Stimulated activated CD4-positive, alpha-beta T cell treated with anti-CD3 and anti-CD28 coated beads, Interleukin-4, amount 100 ng/mL, for 4 hours (primary cell): ENCODE measurements around the gene CIDEC.
A peak's percentile ranks its signal among the peaks of the same experiment; 100 is the strongest.
"Not testable (repeated sequence)": the region's sequence is repeated elsewhere in the genome, so short reads cannot be mapped to it uniquely, and the experiment has no call there.

Experiments used
- DNase-seq, 2 experiments: peaks; one replicate each; pipeline ENCODE4 v3.0.0-alpha.2; 2020

The CIDEC gene

DNA sequence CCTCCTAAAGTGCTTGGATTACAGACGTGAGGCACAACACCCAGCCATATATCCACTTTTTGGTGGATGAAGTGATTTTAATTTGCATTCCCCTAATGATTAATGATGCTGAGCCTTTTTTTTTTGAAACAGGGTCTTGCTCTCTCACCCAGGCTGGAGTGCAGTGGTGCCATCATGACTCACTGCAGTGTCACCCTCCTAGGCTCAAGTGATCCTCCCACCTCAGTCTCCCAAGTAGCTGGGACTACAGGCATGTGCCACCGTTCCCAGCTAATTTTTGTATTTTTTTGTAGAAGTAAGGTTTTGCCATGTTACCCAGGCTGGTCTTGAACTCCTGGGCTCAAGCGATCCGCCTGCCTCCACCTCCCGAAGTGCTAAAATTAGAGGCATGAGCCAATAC lies 8.0 kb downstream of the CIDEC start:
- DNase-seq: not testable (repeated sequence)

DNA sequence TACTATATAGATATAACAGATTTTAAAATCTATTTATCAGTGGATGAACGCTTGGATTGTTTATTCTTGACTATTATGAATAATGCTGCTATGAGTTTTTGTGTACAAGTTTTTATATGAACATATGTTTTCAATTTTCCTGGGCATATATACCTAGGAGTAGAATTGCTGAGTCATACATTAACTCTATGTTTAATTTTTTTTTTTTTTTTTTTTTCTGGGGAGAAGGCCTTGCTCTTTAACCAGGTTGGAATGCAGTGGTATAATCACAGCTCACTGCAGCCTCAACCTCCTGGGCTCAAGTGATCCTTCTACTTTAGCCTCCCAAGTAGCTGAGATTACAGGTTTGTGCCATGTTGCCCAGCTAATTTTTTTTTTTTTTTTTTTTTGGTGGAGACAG lies 9.1 kb downstream of the CIDEC start:
- no peak for DNase-seq

DNA sequence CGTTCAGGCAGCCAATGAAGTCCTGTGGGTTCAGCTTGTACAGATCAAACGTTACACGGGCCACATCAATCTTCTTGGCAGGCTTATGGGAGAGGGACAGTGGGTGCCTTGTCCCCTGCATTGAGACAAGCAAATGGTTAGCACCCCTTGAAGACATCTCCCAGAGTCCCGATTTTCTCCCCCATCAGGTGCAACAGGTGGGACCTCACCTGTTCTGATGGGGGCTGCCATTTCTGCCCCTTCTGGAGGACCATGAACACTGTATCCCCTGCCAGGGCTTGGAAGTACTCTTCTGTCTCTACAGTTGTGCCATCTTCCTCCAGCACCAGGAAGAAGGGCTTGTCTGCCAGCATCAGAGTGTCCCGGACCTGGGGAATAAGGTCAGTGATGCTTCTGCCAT lies 10.1 kb downstream of the CIDEC start:
- DNase-seq: no peak

GRCh38 chr3:9867106-9867505 lies 12.9 kb downstream of the CIDEC start:
- no peak for DNase-seq

DNA sequence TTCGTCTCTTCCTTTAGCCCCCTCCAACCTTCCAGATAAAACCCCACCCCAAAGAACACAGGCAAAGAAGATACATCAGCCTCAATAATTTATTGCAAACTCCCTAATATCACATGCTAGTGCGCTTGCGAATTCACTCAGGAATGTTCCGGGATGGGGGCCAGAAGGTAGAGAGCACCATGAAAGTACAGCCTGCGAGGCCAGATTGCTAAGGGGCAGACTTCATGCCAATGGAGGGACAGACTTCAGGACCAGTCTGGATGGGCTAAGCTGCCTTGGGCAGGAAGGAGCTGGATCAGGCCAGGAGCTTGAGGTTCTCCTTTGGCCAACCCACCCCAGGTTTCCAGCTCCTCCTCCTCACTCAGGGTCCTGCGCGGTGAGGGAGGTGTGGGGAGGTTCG lies 13.4 kb downstream of the CIDEC start:
- DNase-seq: no peak

- DNase-seq: not testable (repeated sequence)
These were observed 14.9 kb downstream of the CIDEC start for GRCh38 chr3:9865125-9865637.

DNA sequence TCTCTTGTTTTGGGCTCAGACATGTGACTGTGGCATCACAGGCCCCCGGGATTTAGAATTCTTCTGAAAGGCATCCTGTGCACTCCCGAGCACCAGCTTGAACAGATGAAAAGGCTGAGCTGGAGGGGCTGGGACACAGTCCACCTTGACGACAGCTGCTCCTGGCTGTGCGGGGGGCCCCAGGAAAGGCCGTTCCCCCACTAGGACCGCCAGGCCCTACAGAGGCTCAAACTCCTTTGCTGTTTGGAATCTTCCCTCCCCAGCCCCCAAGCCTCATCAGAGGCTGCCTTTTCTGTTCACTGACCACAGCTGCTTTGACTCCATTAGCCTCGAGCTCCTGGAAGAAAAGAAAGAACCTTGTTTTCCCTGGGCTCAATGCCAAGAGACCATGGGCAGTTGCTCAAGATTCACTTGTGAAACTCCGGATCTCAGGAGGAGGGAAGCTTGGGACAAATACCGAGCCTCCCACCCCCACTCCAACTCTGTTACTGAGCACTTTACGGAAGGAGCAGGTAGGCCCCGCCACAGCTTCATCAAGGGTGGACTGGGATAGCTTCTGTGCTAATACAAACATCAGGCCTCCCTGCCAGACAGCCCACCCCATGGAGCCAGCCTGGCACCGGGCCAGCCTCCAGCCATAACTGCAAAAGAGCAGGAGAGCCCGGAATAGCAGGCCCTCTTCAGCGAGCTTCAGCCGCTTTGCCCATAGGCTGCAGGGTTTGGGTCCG lies 15.7 kb downstream of the CIDEC start:
- DNase-seq: no peak

DNA sequence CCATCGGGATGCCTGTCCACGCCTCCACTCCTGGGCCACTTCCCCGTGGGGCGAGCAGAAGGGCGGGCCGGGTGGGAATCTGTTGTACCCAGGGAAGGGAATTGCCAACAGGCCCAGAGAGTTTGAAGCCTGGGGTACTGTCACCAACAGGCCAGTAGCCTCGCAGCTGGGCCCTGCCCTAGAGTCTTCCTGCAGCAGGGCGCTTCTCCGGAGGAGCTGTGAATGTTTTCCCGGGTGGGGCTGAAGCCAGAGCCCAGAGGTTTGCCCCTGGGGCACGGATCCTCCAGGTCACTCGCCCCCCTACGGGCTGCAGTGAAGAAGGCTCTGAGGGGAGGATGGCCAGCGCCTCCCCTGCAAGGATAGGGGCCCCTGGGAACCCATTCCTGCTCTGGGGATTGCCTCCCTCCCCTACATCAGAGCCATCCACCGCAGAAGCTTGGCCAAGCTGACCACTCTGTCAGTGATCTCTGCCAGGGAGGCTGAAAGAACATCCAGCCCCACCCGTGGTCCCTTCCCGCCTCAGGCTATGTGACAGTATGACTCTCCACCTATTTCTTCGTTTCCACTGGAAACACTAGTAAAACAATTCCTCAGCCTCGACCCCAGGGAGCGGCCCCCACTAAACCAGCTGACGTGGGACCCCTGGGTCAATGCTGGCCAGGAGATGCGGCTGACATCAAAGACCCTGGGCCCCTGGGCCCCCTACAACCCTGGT lies 16.8 kb downstream of the CIDEC start:
- no peak for DNase-seq

- peak; percentile 24 to 29 for DNase-seq
These were observed 17.5 kb downstream of the CIDEC start for GRCh38 chr3:9862391-9863057.

DNA sequence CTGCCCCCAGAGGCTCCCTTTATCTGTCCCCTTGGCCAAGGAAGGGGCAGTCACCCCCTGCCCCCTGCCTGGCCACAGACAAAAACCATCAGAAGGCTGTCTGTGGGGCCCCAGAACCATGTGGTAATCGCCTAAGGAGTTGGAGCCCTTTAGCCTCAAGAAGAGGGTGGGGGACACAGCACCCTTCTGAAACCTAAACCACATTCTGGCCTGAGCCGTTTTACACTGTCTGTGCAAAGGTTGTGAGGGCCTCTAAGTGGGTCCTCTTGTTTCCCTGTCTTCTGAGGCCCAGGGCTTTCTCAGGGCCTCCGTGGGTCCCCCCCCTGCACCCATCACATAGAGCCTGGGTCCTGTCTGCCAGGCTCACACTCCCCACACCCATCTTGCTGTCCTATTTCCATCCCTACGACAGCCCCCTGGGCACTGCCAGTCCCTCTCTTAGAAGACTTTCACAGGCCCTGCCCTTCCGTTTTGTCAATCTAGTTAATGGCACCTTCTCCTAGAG lies 18.4 kb downstream of the CIDEC start:
- no peak for DNase-seq

GRCh38 chr3:9861201-9861600 lies 18.9 kb downstream of the CIDEC start:
- DNase-seq: no peak

GRCh38 chr3:9859530-9860025 lies 20.5 kb downstream of the CIDEC start:
- DNase-seq: no peak

DNA sequence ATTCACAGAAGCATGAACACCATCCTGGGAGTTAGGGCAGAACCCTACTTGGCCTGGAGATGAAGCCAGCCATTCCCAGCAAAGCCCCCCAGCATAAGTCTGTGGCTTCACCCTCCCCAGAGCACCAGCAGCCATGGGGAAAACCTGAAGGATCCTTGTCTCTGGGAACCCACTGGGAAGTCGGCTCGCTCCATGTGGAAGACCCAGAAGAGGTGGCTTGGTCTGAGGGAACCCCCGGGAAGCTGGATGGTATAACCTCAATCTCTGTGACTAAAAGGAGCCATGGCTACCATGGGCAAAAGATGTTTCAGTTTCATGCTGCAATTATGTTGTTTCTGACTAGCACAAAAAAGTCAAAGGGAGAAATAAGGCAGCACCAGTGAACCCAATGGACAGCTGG lies 24.5 kb downstream of the CIDEC start:
- no peak for DNase-seq

GRCh38 chr3:9854291-9854940 lies 25.6 kb downstream of the CIDEC start:
- not testable (repeated sequence) for DNase-seq

DNA sequence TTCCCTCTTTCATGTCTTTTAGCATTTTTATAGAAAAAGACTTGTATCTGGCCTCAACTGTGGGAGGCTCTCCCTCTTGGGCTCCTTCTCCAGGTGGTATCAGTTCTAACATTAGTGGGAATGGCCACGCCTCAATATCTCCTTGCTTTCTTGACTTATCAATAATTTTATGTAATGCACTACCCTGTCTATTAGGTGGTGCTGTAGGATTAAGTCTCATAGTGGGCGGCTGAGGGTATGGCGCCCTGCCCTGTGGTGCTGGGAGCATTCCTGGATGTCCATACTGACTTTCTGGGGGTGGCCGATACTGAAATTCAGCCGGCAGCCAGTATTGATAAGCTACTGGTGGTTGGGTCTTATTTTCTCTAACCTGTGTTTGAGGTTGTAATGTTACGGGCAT lies 27.5 kb downstream of the CIDEC start:
- DNase-seq: no peak

DNA sequence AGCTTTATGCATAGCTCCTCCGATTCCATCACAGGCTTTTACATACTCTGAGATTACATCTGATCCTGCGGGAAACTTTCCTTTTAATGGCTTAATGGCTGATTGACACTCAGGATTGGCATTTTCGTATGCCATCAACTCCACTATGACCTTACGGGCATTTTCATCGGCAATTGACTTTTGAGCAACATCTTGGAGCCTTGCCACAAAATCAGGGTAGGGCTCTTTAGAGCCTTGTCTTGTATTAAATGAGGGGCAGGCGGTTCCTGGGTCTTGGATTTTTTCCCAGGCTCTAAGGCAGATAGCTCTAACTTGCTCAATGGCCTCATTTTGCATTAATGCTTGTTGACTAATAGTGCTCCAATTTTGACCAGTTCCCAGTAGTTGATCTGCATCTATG lies 28.1 kb downstream of the CIDEC start:
- not testable (repeated sequence) for DNase-seq

DNA sequence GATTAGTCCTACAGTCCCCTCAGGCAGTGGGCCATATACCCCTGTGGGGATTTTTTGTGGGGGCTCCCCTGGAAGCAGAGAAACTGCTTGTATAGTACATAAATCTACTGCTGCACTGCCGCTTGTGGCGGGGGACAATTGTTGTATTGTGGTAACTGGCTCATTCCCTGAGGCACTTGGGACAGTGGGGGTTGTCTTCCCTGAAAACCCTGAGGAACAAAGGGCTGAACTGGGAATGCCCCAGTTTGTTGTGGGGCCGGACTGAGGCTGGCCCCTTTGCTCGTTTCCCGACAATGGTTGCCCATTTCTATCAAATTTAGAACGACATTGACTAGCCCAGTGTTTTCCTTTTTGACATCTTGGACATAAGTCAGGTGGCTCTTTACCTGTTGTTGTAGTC lies 28.7 kb downstream of the CIDEC start:
- not testable (repeated sequence) for DNase-seq

DNA sequence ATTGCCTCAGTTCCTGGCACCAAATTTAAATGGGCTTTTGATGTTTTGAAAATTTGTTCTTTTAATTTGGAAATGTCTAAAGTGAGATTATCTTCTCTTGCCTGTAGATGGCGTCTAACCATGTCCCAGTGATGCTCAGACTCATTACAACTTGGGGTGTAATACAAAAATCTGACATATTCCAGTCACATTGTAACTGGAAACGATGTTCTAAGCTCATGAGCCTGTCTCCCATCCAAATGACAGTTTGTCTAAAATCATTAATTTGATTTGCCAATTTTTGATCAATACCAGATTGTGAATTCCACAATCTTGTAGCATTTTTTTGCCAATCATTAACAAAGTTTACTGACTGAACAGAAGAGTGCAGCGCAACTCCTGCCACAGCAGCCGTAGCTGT lies 31.2 kb downstream of the CIDEC start:
- not testable (repeated sequence) for DNase-seq

- not testable (repeated sequence) for DNase-seq
These were observed 32.2 kb downstream of the CIDEC start for GRCh38 chr3:9847870-9848269.

GRCh38 chr3:9846931-9847488 lies 33.0 kb downstream of the CIDEC start:
- DNase-seq: no peak

- DNase-seq: no peak
These were observed 33.8 kb downstream of the CIDEC start for GRCh38 chr3:9846231-9846630.

DNA sequence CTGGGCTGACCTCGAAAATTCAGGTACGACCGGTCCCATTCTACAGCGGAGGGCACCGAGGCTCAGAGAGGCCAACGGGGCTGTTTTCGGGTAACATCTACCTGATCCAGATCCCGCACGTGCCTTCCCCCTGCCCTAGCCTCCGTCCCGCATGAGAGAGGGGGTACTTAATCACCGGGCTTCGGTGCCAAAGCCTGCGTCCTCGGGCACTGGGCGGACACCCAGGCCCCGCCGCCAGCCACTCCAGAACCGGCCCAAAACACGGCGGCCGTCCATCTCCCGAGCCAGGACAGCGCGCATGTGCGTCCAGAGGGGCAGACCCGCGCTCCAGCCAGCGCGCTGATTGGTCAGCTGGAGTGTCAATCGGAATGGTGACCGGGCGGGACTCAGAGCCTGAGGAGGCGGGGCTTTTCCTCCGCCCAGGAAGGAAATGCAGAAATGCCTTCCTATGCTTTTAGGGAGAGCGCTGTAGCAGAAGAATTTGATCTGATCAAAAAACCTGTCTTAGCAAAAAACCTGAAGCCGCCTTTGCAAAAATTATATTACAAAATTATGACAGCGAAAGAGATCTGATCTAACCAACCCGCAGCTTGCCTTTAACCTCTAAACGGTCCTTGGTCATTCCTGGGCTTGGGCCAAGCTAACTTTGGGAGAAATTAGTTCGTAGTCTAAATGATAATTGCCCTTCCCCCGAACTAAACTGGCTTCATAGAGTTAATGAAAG lies 36.2 kb downstream of the CIDEC start, which contains the start of gene RPUSD3:
Gene RPUSD3, minus strand, starts transcription at position 294 of the 724 bp plus-strand sequence. Its CDS starts 18 bp downstream, at position 276.
- DNase-seq: peak; percentile 92 to 98
